Tibial artery (tissue), 4 donors: ENCODE results near the gene VAMP1.
"Not testable (repeated sequence)": the region's sequence is repeated elsewhere in the genome, so short reads cannot be mapped to it uniquely, and the experiment has no call there.

Source experiments
- DNase-seq, 2 donors: peaks; one replicate each; pipeline ENCODE4 v3.0.0-alpha.2; 2019
- H3K27ac ChIP-seq, 2 donors: fragments of 200-600 bp; sonication (generic) in 1 of 2; 1 replicate in 1 of 2; 2 replicates in 1 of 2; pipeline ENCODE4 v1.5.1; 2018 to 2019; ENCODE audit warnings: mild to moderate bottlenecking in 1 of 2
- H3K27me3 ChIP-seq, 2 donors: fragments of 200-600 bp; sonication (generic) in 1 of 2; one replicate each; pipeline versions ENCODE4 v1.5.1 to v1.6.0; 2016 to 2019
- H3K36me3 ChIP-seq, 3 donors: fragments of 200-600 bp; sonication (generic) in 2 of 3; one replicate each; pipeline ENCODE4 v1.5.1; 2016 to 2019; ENCODE audit warnings: mild to moderate bottlenecking in 2 of 3
- H3K4me1 ChIP-seq, 4 donors: fragments of 200-600 bp; sonication (generic) in 2 of 4; 1 replicate in 3 of 4; 2 replicates in 1 of 4; pipeline ENCODE4 v1.5.1; 2016 to 2019
- H3K4me3 ChIP-seq, 2 donors: fragments of 200-600 bp; sonication (generic) in 1 of 2; 1 replicate in 1 of 2; 2 replicates in 1 of 2; pipeline ENCODE4 v1.5.1; 2018 to 2019; ENCODE audit warnings: mild to moderate bottlenecking in 2 of 2
- H3K9me3 ChIP-seq, 3 donors: fragments of 200-600 bp; sonication (generic) in 1 of 3; one replicate each; pipeline ENCODE4 v1.5.1; 2016 to 2019
- CTCF ChIP-seq, 2 experiments: fragments of 200-600 bp in 1 of 2; fragments of 450-650 bp in 1 of 2; IDR thresholded peaks; one replicate each; pipeline ENCODE4 v1.5.1; 2017 to 2019; ENCODE audit warnings: antibody characterized with exemption in 2 of 2, mild to moderate bottlenecking in 1 of 2, moderate library complexity in 1 of 2
- intact Hi-C: fragments of 100-400 bp; cut with DNase I; formaldehyde crosslinking; loops from one replicate; pipeline ENCODE4 v1.15.0; 2023; ENCODE audit warnings: low total_unique reads

The VAMP1 gene

GRCh38 chr12:6489449-6489848 is 19.0 kb upstream of the VAMP1 start:
- Histone ChIP-seq H3K9me3 (no peaks in the 10 kb centered on the region), H3K27ac (no peak overlapping the region), H3K4me1 (peaks cover 0 to 15% (median 12%) of the 10 kb centered on the region in 4 donors), H3K4me3 (no peak overlapping the region), H3K27me3 (no peaks in the 10 kb centered on the region), H3K36me3 (peaks cover 8 to 15% (median 12%) of the 10 kb centered on the region in 3 donors)
- intact Hi-C loops: no loop called here
- TF ChIP-seq CTCF (IDR thresholded peaks at IDR 0.05): no peak
- no peak for DNase-seq

GRCh38 chr12:6488240-6488639 is 17.8 kb upstream of the VAMP1 start:
- Histone ChIP-seq H3K27ac (no peak overlapping the region), H3K4me1 (peaks cover 0 to 10% (median 9%) of the 10 kb centered on the region in 4 donors), H3K9me3 (no peaks in the 10 kb centered on the region), H3K4me3 (no peak overlapping the region), H3K27me3 (no peaks in the 10 kb centered on the region), H3K36me3 (peaks cover 8 to 15% (median 12%) of the 10 kb centered on the region in 3 donors)
- DNase-seq: no peak
- no peak for TF ChIP-seq CTCF (IDR thresholded peaks at IDR 0.05)
- intact Hi-C loops: no loop called here

GRCh38 chr12:6478416-6478815 is 7.9 kb upstream of the VAMP1 start:
- TF ChIP-seq CTCF (IDR thresholded peaks at IDR 0.05): no peak
- no peak for DNase-seq
- no peaks in the 10 kb centered on the region for H3K36me3 ChIP-seq
- intact Hi-C loops: loop anchor here (10.0 kb wide), 1 partner anchor 46 kb away; no protein-coding TSS in a partner anchor
- no peaks in the 10 kb centered on the region for H3K9me3 ChIP-seq
- no peak overlapping the region for H3K4me3 ChIP-seq
- peaks cover 0 to 4% of the 10 kb centered on the region in 2 donors for H3K27me3 ChIP-seq
- H3K27ac ChIP-seq: no peak overlapping the region
- no peaks in the 10 kb centered on the region for H3K4me1 ChIP-seq

GRCh38 chr12:6477601-6478377 is 7.3 kb upstream of the VAMP1 start:
- not testable (repeated sequence) for H3K9me3 ChIP-seq, H3K27ac ChIP-seq, H3K27me3 ChIP-seq, H3K4me3 ChIP-seq, H3K4me1 ChIP-seq, H3K36me3 ChIP-seq, DNase-seq
- intact Hi-C loops: loop anchor here (10.0 kb wide), 1 partner anchor 47 kb away; no protein-coding TSS in a partner anchor

- Histone ChIP-seq H3K36me3 (no peaks in the 10 kb centered on the region), H3K27me3 (peaks cover 0 to 4% of the 10 kb centered on the region in 2 donors), H3K4me3 (no peak overlapping the region), H3K27ac (no peak overlapping the region), H3K4me1 (peaks cover 0 to 2% (median under 1%) of the 10 kb centered on the region in 4 donors), H3K9me3 (no peaks in the 10 kb centered on the region)
- no peak for TF ChIP-seq CTCF (IDR thresholded peaks at IDR 0.05)
- intact Hi-C loops: loop anchor here (10.0 kb wide), 1 partner anchor 48 kb away; no protein-coding TSS in a partner anchor
- no peak for DNase-seq
Measured at GRCh38 chr12:6476489-6476888, 6.0 kb upstream of the VAMP1 start.

GRCh38 chr12:6475233-6475975 is 4.9 kb upstream of the VAMP1 start:
- H3K4me3 ChIP-seq, H3K9me3 ChIP-seq, H3K4me1 ChIP-seq, DNase-seq, H3K27me3 ChIP-seq, H3K27ac ChIP-seq, H3K36me3 ChIP-seq: not testable (repeated sequence)
- intact Hi-C loops: loop anchor here (10.0 kb wide), 1 partner anchor 49 kb away; no protein-coding TSS in a partner anchor
